ENCODE results near the gene TYMS.

TYMS gene

GRCh38 chr18:678482-679182, 21.2 kb downstream of the TYMS start:
- H2AK5ac ChIP-seq (ENCODE audit: low read length, severe bottlenecking): no peak overlapping the region
- H3K4ac ChIP-seq (ENCODE audit: low read depth in 1 of 2, low read length in 2 of 2): no peak overlapping the region
- no peak for DNase-seq
- no peaks in the 10 kb centered on the region for H3K27me3 ChIP-seq (ENCODE audit: control insufficient read depth in 1 of 2, insufficient read depth in 1 of 2, low read length in 2 of 2)
- no peak overlapping the region for H2BK12ac ChIP-seq (ENCODE audit: low read length in 2 of 2)
- H3K4me2 ChIP-seq (ENCODE audit: low read length, poor library complexity, severe bottlenecking): no peak overlapping the region
- no peak overlapping the region for H3K23ac ChIP-seq (ENCODE audit: low read length in 2 of 2)
- no peak overlapping the region for H2BK5ac ChIP-seq (ENCODE audit: low read depth, low read length, poor library complexity, severe bottlenecking)
- no peak overlapping the region for H3K14ac ChIP-seq (ENCODE audit: low read length in 2 of 2)
- H3K4me1 ChIP-seq (ENCODE audit: control insufficient read depth, insufficient read depth, low read depth, low read length): peaks cover 3% of the 10 kb centered on the region
- H2BK120ac ChIP-seq (ENCODE audit: low read depth, low read length): no peak overlapping the region
- H3K4me3 ChIP-seq (ENCODE audit: insufficient read depth in 1 of 2, low read depth in 1 of 2, low read length in 2 of 2): no peak overlapping the region
- H3K27ac ChIP-seq (ENCODE audit: low read length, poor library complexity, severe bottlenecking): no peak overlapping the region
- H3K36me3 ChIP-seq (ENCODE audit: control insufficient read depth in 1 of 2, insufficient read depth in 2 of 2, low read depth in 1 of 2, low read length in 2 of 2): peaks cover 52 to 92% of the 10 kb centered on the region in 2 experiments
- H3K9me3 ChIP-seq (ENCODE audit: control insufficient read depth, low read length): no peaks in the 10 kb centered on the region
- no peak overlapping the region for H3K18ac ChIP-seq (ENCODE audit: low read depth in 1 of 2, low read length in 2 of 2)
- WGBS: 93% methylated on average over 15 of the region's 15 CpGs
- H2AFZ ChIP-seq (ENCODE audit: low read depth, low read length): no peak overlapping the region
- H2BK15ac ChIP-seq (ENCODE audit: low read depth, poor library complexity, severe bottlenecking): no peak overlapping the region
- no peak overlapping the region for H3K9ac ChIP-seq (ENCODE audit: low read length)
- H4K91ac ChIP-seq (ENCODE audit: low read length): no peak overlapping the region
- no peak overlapping the region for H4K8ac ChIP-seq (ENCODE audit: low read length)
- H3K79me1 ChIP-seq (replicated peaks; ENCODE audit: low read length, poor library complexity, severe bottlenecking): peaks cover 8% of the 10 kb centered on the region

GRCh38 chr18:679516-679915, 22.1 kb downstream of the TYMS start:
- Histone ChIP-seq H3K79me1 (replicated peaks; ENCODE audit: low read length, poor library complexity, severe bottlenecking) (peaks cover 8% of the 10 kb centered on the region), H3K4ac (ENCODE audit: low read depth in 1 of 2, low read length in 2 of 2) (no peak overlapping the region), H3K4me3 (ENCODE audit: insufficient read depth in 1 of 2, low read depth in 1 of 2, low read length in 2 of 2) (no peak overlapping the region), H3K18ac (ENCODE audit: low read depth in 1 of 2, low read length in 2 of 2) (no peak overlapping the region), H3K9ac (ENCODE audit: low read length) (no peak overlapping the region), H3K36me3 (ENCODE audit: control insufficient read depth in 1 of 2, insufficient read depth in 2 of 2, low read depth in 1 of 2, low read length in 2 of 2) (peaks cover 52 to 89% of the 10 kb centered on the region in 2 experiments), H3K14ac (ENCODE audit: low read length in 2 of 2) (no peak overlapping the region), H3K23ac (ENCODE audit: low read length in 2 of 2) (no peak overlapping the region), H2BK120ac (ENCODE audit: low read depth, low read length) (no peak overlapping the region), H2AFZ (ENCODE audit: low read depth, low read length) (no peak overlapping the region), H2AK5ac (ENCODE audit: low read length, severe bottlenecking) (no peak overlapping the region), H2BK15ac (ENCODE audit: low read depth, poor library complexity, severe bottlenecking) (no peak overlapping the region), H2BK12ac (ENCODE audit: low read length in 2 of 2) (no peak overlapping the region), H2BK5ac (ENCODE audit: low read depth, low read length, poor library complexity, severe bottlenecking) (no peak overlapping the region), H3K27me3 (ENCODE audit: control insufficient read depth in 1 of 2, insufficient read depth in 1 of 2, low read length in 2 of 2) (no peaks in the 10 kb centered on the region), H3K4me2 (ENCODE audit: low read length, poor library complexity, severe bottlenecking) (no peak overlapping the region), H3K4me1 (ENCODE audit: control insufficient read depth, insufficient read depth, low read depth, low read length) (peaks cover 3% of the 10 kb centered on the region), H4K8ac (ENCODE audit: low read length) (no peak overlapping the region), H4K91ac (ENCODE audit: low read length) (no peak overlapping the region), H3K9me3 (ENCODE audit: control insufficient read depth, low read length) (no peaks in the 10 kb centered on the region), H3K27ac (ENCODE audit: low read length, poor library complexity, severe bottlenecking) (no peak overlapping the region)
- 97% methylated on average over 4 of the region's 4 CpGs for WGBS
- no peak for DNase-seq

GRCh38 chr18:680392-680791, 22.9 kb downstream of the TYMS start:
- WGBS: 95% methylated on average over 4 of the region's 4 CpGs

GRCh38 chr18:681985-682384, 24.5 kb downstream of the TYMS start:
- no peak overlapping the region for H2BK12ac ChIP-seq (ENCODE audit: low read length in 2 of 2)
- no peaks in the 10 kb centered on the region for H3K9me3 ChIP-seq (ENCODE audit: control insufficient read depth, low read length)
- no peak overlapping the region for H3K4me3 ChIP-seq (ENCODE audit: insufficient read depth in 1 of 2, low read depth in 1 of 2, low read length in 2 of 2)
- H3K23ac ChIP-seq (ENCODE audit: low read length in 2 of 2): no peak overlapping the region
- no peak overlapping the region for H2BK5ac ChIP-seq (ENCODE audit: low read depth, low read length, poor library complexity, severe bottlenecking)
- H3K14ac ChIP-seq (ENCODE audit: low read length in 2 of 2): peak overlapping the region in 1 of 2 experiments; percentile 16
- no peak overlapping the region for H4K91ac ChIP-seq (ENCODE audit: low read length)
- H3K4me2 ChIP-seq (ENCODE audit: low read length, poor library complexity, severe bottlenecking): no peak overlapping the region
- H2BK120ac ChIP-seq (ENCODE audit: low read depth, low read length): no peak overlapping the region
- 95% methylated on average over 5 of the region's 5 CpGs for WGBS
- H2AK5ac ChIP-seq (ENCODE audit: low read length, severe bottlenecking): no peak overlapping the region
- peaks cover 7% of the 10 kb centered on the region for H3K4me1 ChIP-seq (ENCODE audit: control insufficient read depth, insufficient read depth, low read depth, low read length)
- DNase-seq: no peak
- H3K9ac ChIP-seq (ENCODE audit: low read length): no peak overlapping the region
- H2BK15ac ChIP-seq (ENCODE audit: low read depth, poor library complexity, severe bottlenecking): no peak overlapping the region
- peaks cover 5% of the 10 kb centered on the region for H3K79me1 ChIP-seq (replicated peaks; ENCODE audit: low read length, poor library complexity, severe bottlenecking)
- H3K18ac ChIP-seq (ENCODE audit: low read depth in 1 of 2, low read length in 2 of 2): no peak overlapping the region
- no peak overlapping the region for H3K4ac ChIP-seq (ENCODE audit: low read depth in 1 of 2, low read length in 2 of 2)
- peaks cover 45 to 90% of the 10 kb centered on the region in 2 experiments for H3K36me3 ChIP-seq (ENCODE audit: control insufficient read depth in 1 of 2, insufficient read depth in 2 of 2, low read depth in 1 of 2, low read length in 2 of 2)
- no peak overlapping the region for H3K27ac ChIP-seq (ENCODE audit: low read length, poor library complexity, severe bottlenecking)
- H3K27me3 ChIP-seq (ENCODE audit: control insufficient read depth in 1 of 2, insufficient read depth in 1 of 2, low read length in 2 of 2): no peaks in the 10 kb centered on the region
- H4K8ac ChIP-seq (ENCODE audit: low read length): no peak overlapping the region
- no peak overlapping the region for H2AFZ ChIP-seq (ENCODE audit: low read depth, low read length)

More at GRCh38 chr18:680392-680791, 22.9 kb downstream of the TYMS start:
- H3K27me3 ChIP-seq (ENCODE audit: control insufficient read depth in 1 of 2, insufficient read depth in 1 of 2, low read length in 2 of 2): no peaks in the 10 kb centered on the region
- no peak overlapping the region for H4K8ac ChIP-seq (ENCODE audit: low read length)
- no peak overlapping the region for H4K91ac ChIP-seq (ENCODE audit: low read length)
- no peak overlapping the region for H3K9ac ChIP-seq (ENCODE audit: low read length)
- no peak overlapping the region for H3K4ac ChIP-seq (ENCODE audit: low read depth in 1 of 2, low read length in 2 of 2)
- no peaks in the 10 kb centered on the region for H3K9me3 ChIP-seq (ENCODE audit: control insufficient read depth, low read length)
- no peak overlapping the region for H2BK5ac ChIP-seq (ENCODE audit: low read depth, low read length, poor library complexity, severe bottlenecking)
- H2BK12ac ChIP-seq (ENCODE audit: low read length in 2 of 2): no peak overlapping the region
- no peak overlapping the region for H2BK120ac ChIP-seq (ENCODE audit: low read depth, low read length)
- no peak overlapping the region for H3K23ac ChIP-seq (ENCODE audit: low read length in 2 of 2)
- no peak overlapping the region for H3K4me3 ChIP-seq (ENCODE audit: insufficient read depth in 1 of 2, low read depth in 1 of 2, low read length in 2 of 2)
- no peak overlapping the region for H2AK5ac ChIP-seq (ENCODE audit: low read length, severe bottlenecking)
- H2BK15ac ChIP-seq (ENCODE audit: low read depth, poor library complexity, severe bottlenecking): no peak overlapping the region
- H3K4me1 ChIP-seq (ENCODE audit: control insufficient read depth, insufficient read depth, low read depth, low read length): peaks cover 3% of the 10 kb centered on the region
- no peak overlapping the region for H3K18ac ChIP-seq (ENCODE audit: low read depth in 1 of 2, low read length in 2 of 2)
- no peak overlapping the region for H3K4me2 ChIP-seq (ENCODE audit: low read length, poor library complexity, severe bottlenecking)
- peaks cover 8% of the 10 kb centered on the region for H3K79me1 ChIP-seq (replicated peaks; ENCODE audit: low read length, poor library complexity, severe bottlenecking)
- no peak overlapping the region for H2AFZ ChIP-seq (ENCODE audit: low read depth, low read length)
- H3K36me3 ChIP-seq (ENCODE audit: control insufficient read depth in 1 of 2, insufficient read depth in 2 of 2, low read depth in 1 of 2, low read length in 2 of 2): peaks cover 47 to 90% of the 10 kb centered on the region in 2 experiments
- no peak overlapping the region for H3K14ac ChIP-seq (ENCODE audit: low read length in 2 of 2)
- H3K27ac ChIP-seq (ENCODE audit: low read length, poor library complexity, severe bottlenecking): no peak overlapping the region
- DNase-seq: no peak
